Fibroblast of skin of scalp (primary cell): ENCODE measurements around the gene PBX3.

Experiments used
- DNase-seq: peaks from one replicate; pipeline ENCODE4 v3.0.0-alpha.2; 2013

Gene PBX3

DNA sequence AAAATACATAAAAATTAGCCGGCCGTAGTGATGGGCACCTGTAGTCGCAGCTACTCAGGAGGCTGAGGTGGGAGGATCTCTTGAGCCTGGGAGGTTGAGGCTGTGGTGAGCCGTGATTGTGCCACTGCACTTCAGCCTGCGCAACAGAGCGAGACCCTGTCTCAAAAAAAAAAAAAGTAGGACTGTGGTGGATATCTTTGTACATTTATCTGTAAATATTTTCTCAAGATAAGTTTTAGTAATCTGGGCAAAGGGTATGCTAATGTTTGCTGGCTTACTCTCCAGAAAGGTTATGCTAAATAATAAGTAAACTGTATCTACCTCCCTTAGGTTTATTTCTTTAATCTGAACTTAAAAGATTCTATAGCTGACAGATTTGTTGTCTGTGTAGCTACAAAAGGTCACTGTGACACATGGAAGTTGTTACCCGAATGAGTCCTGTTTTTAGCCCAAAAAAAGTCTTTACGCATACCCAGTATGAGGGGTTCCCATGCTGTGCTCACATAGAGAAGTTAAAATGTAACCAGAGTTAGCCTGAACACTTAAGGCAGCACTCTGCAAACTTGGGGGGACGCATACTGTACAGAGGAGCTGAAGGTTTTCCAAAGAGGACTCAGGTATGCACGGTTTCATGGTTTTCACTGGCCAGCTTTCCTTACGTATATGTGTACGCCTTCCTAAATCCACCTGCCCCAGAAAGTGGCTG, 206.3 kb downstream of the PBX3 start:
- DNase-seq: no peak

DNA sequence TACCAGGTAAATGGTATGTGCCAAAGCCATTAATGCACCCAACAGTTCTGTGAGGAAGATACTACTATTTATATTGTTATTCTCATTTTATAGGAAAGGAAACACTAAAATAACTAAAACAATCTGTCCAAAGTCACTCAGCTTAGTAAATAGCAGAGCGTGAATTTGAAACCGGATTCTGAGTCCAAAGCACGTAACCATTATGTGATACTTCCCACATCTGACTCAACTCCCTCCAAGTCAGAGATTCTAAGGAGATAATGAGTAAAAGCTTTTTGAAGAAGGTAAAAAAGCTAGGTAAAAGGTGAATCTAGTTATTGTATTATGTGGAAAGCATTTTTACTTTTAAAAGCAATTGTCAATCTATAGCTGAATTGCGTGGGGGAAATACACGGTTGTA, 208.9 kb downstream of the PBX3 start:
- no peak for DNase-seq

DNA sequence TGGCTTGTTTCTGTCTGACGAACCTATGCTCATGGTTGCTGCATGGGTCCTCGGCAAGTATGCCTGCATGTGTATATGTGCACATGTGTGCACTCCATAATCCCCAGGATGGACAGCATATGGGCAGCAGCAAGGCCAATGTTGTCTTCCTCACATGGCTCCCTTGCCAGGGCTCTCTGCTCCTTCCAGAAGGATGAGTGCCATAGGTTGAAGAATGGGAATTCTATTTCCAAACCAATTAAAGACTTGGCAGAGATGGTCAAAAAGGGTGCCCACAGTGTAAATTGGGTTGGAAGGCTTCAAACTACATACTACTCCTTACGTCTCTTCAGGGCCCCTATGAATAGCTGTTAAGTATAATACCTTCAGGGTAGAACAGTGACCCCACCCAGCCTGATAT, 212.1 kb downstream of the PBX3 start:
- no peak for DNase-seq

DNA sequence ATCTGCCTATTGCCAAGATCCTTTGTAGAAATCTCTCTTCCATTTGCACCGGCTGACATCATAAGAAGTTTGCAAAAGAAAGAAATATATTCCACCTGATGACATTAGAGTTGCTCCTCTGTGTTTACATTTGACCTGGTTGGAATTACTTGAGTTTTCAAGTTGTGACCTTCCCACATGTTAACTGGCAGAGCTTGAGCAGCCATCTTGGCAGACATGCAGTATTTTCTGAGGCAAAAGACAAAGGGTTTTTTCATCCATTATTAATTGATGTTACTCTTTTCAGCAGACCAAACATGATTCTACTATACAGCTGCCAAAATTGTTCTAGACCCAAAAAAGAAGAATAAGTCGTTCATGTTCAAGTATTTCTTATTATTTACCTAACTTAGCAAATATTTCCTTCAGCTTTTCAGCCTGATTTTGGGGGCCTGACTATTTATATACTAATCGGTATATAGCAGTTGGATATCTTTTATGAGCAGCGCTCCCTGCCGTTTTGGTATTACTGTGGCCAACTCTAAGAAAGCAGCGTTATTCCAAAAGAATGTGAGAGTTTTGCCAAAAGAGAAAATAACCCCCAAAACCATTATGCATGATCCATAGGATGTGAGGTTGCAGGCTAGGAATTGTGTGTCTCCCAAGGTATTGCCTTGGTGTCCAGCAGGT, 212.9 kb downstream of the PBX3 start:
- peak; percentile 38 for DNase-seq

DNA sequence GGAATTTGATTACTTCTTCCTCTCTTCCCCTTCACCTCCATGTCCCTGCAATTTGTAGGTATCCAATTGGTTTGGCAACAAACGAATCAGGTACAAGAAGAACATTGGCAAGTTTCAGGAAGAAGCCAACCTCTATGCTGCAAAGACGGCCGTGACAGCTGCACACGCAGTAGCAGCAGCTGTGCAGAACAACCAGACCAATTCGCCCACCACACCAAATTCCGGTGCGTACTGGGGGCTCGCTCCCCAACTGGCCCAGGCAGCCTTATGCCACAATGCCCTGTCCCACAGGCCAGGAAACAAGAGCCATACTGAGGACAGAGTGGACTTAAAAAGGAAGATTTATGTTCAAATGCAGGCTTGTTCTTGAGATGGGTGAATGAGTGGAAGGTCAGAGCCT, 213.5 kb downstream of the PBX3 start:
- DNase-seq: no peak

DNA sequence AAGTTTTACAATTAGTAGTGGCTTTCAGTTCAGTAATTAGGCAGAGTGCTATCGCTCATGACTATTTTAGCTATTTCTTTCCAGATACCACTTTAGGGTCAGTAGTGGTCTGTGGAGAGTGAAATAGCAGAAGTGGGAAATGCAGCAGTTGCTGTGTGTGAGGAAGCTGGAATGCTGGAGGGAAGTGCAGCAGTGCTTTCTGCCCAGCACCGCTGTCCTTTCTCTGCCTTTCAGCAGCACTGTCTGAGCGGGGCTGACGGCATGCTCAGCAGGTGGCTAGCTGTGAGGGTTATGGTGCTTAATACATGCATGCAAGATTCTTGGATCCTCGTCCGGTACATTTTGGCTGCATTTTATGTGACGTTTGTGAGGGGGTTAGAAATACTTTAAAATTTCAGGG, 213.9 kb downstream of the PBX3 start:
- DNase-seq: no peak

DNA sequence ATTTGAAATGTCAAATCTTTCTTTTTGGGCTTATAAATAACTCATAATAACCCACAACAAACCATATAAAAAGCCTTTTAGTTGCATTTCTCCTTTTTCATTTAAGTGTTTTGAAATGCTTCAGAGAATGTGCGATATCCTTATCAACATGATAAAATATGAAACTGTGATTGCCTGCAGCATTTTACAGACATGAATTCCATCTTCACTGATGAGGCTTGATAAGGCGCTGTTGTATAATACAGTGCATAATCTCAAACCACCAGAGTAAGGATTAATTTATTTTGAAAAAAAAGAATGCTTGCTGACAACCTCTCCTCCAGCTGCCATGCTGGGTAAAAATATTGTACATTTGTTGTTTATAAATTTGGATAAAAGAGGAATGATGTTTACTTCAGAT, 216.8 kb downstream of the PBX3 start:
- no peak for DNase-seq

DNA sequence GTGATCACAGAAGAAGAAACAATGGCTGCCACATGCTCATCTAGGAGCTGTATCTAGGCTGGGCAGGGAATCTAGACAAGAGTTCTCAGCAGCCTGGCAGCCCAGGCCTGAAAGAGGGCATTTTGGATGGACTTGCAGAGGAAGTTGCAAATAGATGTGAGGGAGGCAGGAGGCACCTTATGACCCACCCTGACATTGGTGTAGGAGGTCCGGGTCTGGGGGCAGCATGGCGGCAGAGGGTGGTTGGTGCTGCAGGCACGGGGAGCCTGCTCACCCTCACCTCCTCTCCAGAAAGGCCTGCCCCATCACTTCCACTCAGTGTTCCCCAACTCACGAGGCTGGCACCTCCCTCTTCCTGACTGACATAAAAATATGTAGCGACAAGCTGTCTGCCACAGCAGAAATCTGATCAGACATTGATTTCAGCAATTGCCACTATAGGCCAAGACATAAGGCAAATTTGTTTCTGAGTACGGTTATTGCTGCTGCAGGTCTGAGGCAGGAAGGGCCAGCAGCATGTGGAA, 217.6 kb downstream of the PBX3 start:
- no peak for DNase-seq

DNA sequence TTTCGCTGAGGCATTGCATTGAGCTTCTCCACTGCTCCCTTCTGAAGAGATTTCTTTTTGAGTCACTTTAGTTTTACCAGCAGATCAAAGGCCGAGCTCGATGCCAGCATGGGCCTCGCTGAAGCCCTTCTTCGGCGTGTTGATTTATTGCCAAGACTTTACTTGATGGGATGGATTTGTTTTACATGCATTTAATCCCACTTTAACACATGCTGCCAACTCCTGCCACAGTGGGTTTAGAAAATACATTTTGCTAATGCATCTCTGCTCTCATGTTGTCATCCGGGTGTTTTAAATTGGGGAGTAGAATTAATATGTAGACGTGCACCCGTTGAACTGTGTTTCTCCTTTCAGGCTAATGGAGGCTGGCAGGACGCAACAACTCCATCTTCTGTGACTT, 218.3 kb downstream of the PBX3 start:
- no peak for DNase-seq

DNA sequence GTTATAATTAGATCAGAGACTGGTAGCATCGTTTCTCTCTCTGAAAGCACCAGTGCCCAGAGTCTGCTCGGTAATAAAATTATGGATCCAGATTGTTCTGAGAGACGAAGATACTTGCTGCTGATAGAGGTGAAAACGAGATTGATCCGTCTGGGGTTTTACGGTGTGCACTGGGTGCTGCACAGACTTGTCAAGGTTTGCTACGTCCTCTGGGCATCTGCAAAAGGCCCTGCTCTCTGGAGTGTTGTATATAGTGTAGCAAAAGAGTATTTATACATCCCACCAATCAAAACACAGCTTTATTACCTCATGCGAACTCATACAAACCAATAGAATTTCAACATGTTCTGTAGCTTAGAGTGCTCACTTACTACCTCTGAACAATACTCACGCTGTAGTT, 219.3 kb downstream of the PBX3 start:
- DNase-seq: no peak

DNA sequence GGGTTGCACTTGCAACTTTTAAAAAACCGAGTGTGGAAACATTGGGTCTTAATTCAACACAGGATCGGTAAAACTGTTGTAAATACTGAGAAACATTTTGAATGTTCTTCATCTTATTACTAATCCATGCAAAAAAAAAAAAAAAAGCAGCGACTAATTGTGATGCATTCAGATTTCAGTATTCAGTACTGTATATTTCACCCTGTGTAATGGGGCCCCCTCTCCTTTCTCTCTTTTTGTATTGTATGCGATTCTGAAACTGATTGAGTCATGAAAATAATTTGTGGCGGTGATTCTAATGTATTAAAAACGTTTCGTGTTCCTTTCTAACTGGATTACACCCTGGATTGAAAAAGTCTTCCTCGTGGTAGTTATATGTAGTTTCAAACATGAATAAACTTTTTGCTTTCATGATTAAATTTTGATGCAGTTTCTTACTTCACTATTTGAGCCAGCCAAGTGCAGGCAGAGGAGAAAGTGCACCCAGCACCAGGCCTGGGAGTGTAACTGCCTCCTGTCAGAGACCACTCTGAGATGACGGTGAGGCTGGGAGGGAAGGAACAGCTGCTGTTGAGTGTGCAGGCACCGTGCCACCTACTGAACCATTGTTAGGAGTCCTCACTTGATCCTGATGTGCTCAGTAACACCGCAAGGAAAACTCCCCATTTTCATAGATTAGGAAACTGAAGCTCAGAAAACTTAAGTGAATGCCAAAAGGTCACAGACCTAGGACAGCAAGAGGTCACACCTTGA, 220.0 kb downstream of the PBX3 start:
- no peak for DNase-seq

DNA sequence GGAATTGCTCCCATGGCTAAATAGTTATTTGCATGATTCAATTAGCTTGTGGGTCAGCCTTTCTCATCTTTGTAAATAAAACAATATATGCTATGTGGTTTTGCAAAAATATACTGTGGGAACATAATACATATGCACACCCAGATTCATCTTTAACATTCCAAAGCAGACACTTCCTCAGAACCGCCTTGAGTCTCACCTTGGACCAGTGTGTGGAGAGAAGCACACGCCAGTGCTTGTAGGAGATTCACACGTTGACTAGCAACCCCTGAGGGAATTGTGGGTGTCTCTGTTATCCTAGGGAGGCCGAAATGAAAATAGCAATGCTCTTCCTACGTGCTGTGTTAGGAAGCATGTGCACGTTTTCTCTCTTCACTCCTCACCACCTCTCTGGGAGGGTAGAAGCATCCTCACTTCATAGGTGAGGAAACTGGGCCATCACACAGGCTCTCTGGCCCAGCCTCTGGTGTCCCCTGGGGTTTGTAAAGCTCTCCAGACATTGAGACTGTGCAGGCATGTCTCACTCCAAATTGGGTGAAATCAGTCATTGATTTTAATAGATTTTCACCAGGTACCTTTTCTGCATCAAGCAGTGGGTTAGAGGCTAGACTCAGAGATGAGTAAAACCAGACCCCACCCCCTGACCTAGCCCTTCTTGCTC, 221.7 kb downstream of the PBX3 start:
- no peak for DNase-seq

DNA sequence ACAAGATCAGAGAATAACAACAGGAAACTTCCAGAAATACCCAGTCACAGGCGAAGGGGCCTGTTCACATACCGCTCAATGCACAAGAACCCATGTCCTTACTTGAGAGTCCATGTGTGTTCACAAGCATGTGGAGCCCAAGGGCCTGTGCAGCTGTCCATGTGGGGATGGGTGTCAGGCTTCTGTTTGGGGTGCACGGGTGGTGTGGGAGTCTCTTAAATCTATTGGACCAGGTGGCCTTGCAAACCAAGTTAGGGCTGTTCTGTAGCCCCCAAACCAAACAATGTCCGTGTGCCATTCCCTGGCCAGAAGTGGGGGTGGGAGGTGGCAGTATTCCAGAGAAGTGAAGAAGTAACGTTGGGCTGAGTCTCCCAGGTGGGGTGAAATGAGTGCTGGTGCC, 222.3 kb downstream of the PBX3 start:
- no peak for DNase-seq

DNA sequence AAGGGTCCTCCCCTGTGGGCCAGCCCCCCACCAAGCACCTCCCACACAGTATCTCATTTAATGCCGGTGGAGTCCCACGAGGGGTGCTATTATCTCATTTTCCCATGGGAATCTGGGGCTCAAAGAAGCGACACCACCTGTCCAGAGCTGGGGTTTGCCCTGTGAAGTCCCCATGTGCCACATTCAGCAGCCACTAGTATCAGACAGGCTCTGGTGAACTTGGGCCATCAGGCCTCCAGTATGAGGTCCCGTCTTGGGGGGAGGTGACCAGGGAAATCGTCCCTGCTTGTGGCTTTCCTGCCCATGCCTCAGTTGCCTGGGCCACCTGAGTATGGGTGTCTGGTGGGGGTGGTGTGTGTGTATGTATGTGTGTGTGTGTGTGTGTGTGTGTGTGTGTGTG, 222.7 kb downstream of the PBX3 start:
- no peak for DNase-seq

DNA sequence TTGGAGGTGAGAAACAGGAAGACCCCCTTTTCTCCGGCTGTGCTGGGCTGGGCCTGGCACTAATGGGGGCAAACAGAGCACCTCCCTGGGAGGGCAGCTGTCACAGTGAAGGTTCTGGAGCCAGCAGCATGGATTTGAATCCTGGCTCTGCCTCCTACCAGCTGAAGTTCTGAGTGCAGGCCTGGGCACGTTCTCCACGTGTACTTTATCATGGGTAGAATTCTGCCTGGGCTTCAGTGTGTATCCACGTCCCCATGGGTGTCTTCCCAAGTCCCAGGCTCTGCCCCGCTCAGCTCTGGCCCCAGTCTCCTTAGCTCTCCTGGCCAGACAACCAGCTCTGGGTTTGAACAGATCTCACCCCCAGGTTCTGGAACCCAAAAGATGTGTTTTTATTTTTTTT, 223.2 kb downstream of the PBX3 start:
- no peak for DNase-seq

DNA sequence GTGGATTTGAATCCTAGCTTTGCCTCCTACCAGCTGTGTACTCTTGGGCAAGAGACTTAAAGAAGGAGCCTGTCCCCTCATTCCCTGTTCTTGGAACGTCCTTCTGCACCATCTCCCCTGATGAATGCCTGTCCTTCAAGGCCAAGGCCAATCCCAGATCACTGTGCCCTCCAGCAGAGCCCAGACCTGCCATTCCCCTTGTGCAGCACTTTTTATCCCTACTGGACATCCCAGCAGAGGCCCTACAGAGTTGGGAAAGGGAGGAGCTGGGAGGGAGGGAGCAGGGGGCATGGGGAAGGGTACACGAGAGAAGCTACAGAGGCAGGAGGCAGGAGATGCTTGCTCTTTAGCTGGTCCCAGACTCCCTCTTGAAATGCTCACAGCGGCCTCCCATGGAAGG, 223.9 kb downstream of the PBX3 start:
- DNase-seq: no peak

DNA sequence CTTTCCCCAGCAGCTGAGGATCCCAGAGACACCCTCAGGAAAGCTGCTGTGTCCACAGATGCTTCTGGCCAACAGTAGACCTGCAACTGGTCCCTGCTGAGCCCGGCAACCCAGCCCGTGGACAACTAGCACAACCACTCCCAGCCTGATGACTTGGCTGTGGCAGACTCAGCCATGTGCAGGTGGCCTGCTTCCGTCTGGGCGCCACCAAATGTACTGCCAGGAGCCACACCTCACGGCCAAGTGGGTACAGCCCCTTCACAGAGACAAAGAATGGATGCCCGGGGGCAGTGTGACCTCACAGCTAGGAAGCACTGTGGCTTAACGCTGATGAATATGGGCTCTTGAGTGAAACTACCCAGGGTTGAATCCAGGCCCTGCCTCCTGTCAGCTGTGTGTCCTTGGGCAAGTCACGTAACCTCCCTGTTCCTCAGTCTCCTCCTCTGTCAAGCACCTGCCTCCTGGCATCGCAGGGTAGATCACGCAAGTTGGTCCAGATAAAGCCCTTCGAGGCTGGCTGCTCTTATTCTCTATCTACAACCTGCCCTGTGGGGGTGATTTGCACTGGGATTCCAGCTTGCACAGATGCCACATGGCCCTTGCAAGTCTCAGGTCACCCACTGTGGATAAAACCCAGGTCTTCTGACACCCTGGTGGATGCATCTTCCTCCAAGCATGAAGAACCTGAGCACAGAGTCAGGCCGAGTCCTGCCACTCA, 225.0 kb downstream of the PBX3 start:
- DNase-seq: no peak

DNA sequence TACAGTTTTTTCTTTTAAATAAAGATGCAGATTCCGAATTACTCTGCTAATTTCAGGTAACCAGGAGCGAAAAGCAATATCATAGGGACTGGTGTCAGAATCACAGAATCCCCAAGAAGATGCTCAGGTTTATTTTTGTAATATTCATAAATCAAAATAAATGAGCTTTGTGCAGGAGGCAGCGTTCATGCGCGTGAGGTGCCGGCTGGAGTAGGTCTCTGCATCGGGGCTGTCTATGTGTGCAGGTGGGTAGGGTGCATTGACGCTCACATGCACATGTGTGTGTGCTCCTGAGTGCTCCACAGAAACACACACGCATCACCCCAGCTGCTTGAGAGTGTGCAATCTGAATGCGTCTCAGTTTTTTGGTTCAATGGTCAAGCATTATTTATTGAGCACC, 226.4 kb downstream of the PBX3 start:
- no peak for DNase-seq

DNA sequence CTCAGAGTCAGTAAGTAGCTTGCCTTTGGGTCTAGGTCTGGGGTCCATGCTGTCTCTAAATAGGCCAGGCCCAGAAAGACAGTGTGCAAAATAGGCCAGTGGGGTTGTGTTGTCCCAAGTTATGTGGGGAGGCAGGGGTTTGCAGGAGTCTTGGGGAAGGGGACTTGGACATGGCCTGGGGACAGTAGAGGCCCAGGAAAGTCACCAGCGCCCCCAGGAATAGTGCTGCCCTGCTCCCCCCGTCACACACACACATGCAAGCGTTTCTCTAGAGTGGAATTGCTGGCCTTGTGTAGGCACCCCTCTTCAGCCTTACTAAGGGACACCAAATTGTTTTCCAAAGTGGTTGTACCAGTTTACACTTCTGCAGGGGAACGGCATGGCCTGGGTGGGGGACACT, 227.5 kb downstream of the PBX3 start:
- no peak for DNase-seq

DNA sequence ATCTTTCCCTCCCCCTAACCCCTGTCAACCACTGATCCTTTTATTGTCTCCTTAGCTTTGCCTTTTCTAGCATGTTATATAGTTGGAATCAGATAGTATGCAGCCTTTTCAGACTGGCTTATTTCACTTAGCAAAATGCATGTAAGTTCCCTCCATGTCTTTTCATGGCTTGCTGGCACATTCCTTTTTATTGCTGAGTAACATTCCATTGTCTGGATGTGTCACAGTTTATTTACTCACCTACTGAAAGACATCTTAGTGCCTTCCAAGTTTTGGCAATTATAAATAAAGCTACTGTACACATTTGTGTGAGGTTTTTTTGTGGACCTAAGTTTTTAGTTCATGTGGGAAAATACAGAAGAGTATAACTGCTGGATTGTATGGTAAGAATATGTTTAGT, 230.1 kb downstream of the PBX3 start:
- DNase-seq: peak; percentile 19

DNA sequence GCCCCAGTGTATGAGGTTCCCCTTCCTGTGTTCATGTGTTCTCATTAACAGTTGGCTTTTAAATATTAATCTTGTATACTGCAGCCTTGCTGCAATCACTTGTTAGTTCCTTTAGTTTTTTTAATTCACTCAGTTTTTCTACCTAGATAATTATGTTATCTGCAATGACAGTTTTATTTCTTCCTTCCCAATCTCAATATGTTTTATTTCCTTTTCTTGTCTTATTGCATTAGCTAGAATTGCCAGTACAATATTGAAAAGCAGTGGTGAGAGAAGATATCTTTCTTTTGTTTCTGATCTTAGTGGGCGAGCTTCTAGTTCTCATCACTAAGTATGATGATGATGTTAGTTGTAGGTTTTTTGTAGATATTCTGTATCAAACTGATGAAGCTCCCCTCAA, 232.2 kb downstream of the PBX3 start:
- DNase-seq: no peak

DNA sequence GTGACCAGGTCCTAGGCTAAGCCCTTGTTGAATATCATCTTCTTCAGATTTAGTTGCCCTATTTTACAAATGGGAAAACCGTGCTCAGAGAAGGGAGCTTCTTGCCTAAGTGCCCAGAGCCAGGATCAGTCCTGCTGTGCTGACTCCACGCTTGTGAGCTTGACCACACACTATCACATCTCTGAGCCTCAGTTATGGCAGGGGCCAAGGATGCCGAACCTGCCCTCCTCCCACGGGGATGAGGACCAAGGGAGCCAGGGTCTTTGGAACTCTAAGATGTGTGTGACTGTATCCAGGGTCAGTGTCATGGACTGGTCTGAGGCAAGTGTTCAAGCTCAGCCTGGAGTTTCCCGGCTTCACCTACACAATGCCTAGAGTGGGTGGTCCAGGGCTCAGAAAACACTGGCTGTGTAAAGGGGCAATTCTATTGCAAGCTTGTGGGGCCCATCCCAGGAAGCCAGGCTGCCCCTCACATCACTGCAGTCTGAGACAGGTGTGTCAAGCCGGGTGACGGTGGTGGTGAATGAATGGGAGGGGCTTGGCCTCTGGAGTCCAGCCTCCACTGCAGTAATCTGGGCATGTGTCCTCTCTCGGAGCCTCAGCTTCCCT, 235.7 kb downstream of the PBX3 start:
- no peak for DNase-seq
